ENCODE results near the gene SH3BP2.

The SH3BP2 gene

GRCh38 chr4:2873329-2873728 lies 80.4 kb downstream of the SH3BP2 start:
- H3K4me3 ChIP-seq (replicated peaks; ENCODE audit: low read depth, low read length), result no peak overlapping the region
- no peak for DNase-seq (ENCODE audit: extremely low read depth, low read depth)
- no peak for TF ChIP-seq CTCF (IDR thresholded peaks at IDR 0.05; ENCODE audit: low read depth, low read length, missing control alignments)

- TF ChIP-seq CTCF (IDR thresholded peaks at IDR 0.05; ENCODE audit: low read depth, low read length, missing control alignments), result no peak
- no peak overlapping the region for H3K4me3 ChIP-seq (replicated peaks; ENCODE audit: low read depth, low read length)
- DNase-seq (ENCODE audit: extremely low read depth, low read depth), result no peak
These were observed 82.0 kb downstream of the SH3BP2 start for GRCh38 chr4:2874861-2875260.

- no peak for TF ChIP-seq CTCF (IDR thresholded peaks at IDR 0.05; ENCODE audit: low read depth, low read length, missing control alignments)
- H3K4me3 ChIP-seq (replicated peaks; ENCODE audit: low read depth, low read length), result no peak overlapping the region
These were observed 82.7 kb downstream of the SH3BP2 start for GRCh38 chr4:2875556-2875955.

GRCh38 chr4:2878346-2878745 lies 85.5 kb downstream of the SH3BP2 start:
- no peak overlapping the region for H3K4me3 ChIP-seq (replicated peaks; ENCODE audit: low read depth, low read length)
- DNase-seq (ENCODE audit: extremely low read depth, low read depth), result no peak
- no peak for TF ChIP-seq CTCF (IDR thresholded peaks at IDR 0.05; ENCODE audit: low read depth, low read length, missing control alignments)

More at GRCh38 chr4:2875556-2875955, 82.7 kb downstream of the SH3BP2 start:
- DNase-seq (ENCODE audit: extremely low read depth, low read depth), result no peak

- TF ChIP-seq CTCF (IDR thresholded peaks at IDR 0.05; ENCODE audit: low read depth, low read length, missing control alignments), result no peak
- H3K4me3 ChIP-seq (replicated peaks; ENCODE audit: low read depth, low read length), result no peak overlapping the region
- DNase-seq (ENCODE audit: extremely low read depth, low read depth), result no peak
These were observed 86.1 kb downstream of the SH3BP2 start for GRCh38 chr4:2879026-2879425.

GRCh38 chr4:2881431-2881830 lies 88.5 kb downstream of the SH3BP2 start:
- no peak for TF ChIP-seq CTCF (IDR thresholded peaks at IDR 0.05; ENCODE audit: low read depth, low read length, missing control alignments)
- DNase-seq (ENCODE audit: extremely low read depth, low read depth), result no peak
- H3K4me3 ChIP-seq (replicated peaks; ENCODE audit: low read depth, low read length), result no peak overlapping the region

- no peak for DNase-seq (ENCODE audit: extremely low read depth, low read depth)
- no peak for TF ChIP-seq CTCF (IDR thresholded peaks at IDR 0.05; ENCODE audit: low read depth, low read length, missing control alignments)
- H3K4me3 ChIP-seq (replicated peaks; ENCODE audit: low read depth, low read length), result no peak overlapping the region
These were observed 89.5 kb downstream of the SH3BP2 start for GRCh38 chr4:2882341-2882740.

Measured in HFF-Myc (cell line).